Spleen (tissue), 7 donors: ENCODE data around the gene GARRE1.

ENCODE experiments used
- CTCF ChIP-seq, 11 experiments: fragments of 200-600 bp in 7 of 11; fragments of 450-650 bp in 4 of 11; sonication (generic) in 4 of 11; IDR thresholded peaks in 8 of 11; conservative IDR thresholded peaks in 3 of 11; 1 replicate in 7 of 11; 2 replicates in 4 of 11; pipeline versions ENCODE4 v1.4.0 to v1.8.0; 2016 to 2021; ENCODE audit warnings: antibody characterized with exemption in 11 of 11, inconsistent platforms in 4 of 11, mild to moderate bottlenecking in 1 of 11
- POLR2A ChIP-seq, 3 donors: fragments of 450-650 bp; IDR thresholded peaks; one replicate each; pipeline ENCODE4 v1.5.1; 2017; ENCODE audit warnings: antibody characterized with exemption in 3 of 3, mild to moderate bottlenecking in 1 of 3
- donor health status: DM: no; HTN: no; CAD: no; lungs with moderate emphysema.
- donor health status: DM: no; HTN: no; CAD: no.
- donor health status: DM: no; HTN: no; CAD: no.

GRCh38 chr19:34235425-34235940 is 18.9 kb upstream of the GARRE1 start:
- TF ChIP-seq CTCF (IDR thresholded peaks at IDR 0.05 in 8 of 11, conservative IDR thresholded peaks at IDR 0.05 in 3 of 11) (no peak), POLR2A (IDR thresholded peaks at IDR 0.05) (no peak)
